ENCODE data around the gene NHLH1.

DNA sequence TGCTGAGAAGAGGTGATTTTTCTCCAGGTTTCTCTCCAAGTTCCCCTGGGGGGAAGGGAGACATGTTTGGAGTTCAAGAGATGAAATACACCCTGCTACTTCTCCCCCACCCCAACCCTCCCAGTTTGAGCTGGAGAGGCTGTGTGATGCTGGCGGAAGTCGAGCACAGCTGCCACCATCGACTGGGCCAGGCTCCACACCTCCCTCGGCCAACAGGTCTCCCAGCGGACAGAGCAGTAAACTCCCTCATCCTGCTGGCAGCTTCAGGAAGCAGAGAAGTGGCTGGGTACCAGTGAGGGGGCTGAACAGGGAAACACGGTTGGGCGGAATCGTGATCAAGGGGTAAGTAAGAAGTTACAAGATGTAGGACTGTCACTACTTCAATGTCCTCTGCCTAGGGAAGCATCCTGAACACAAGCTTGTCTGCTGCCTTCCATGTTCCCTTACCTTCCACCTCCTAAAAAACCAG, 6.6 kb upstream of the NHLH1 start:
- TF ChIP-seq EP300 (IDR thresholded peaks at IDR 0.05) = no peak
- no peak for TF ChIP-seq CTCF (IDR thresholded peaks at IDR 0.05)
- no peak for TF ChIP-seq POLR2A (IDR thresholded peaks at IDR 0.05)
